Suprapubic skin (tissue), 4 donors: ENCODE measurements around the gene TTK. TPM values are rescaled to one million over a fixed set of nuclear protein-coding genes. Genes with fewer than 3 reads are reported as not detected.
"Not testable (repeated sequence)": the region's sequence is repeated elsewhere in the genome, so short reads cannot be mapped to it uniquely, and the experiment has no call there.

ENCODE experiments used
- DNase-seq, 2 donors: peaks; one replicate each; pipeline ENCODE4 v3.0.0-alpha.2; 2019; ENCODE audit warnings: low spot score in 2 of 2
- H3K27ac ChIP-seq: fragments of 200-600 bp; sonication (generic); one replicate; pipeline ENCODE4 v1.5.1; 2019
- H3K27me3 ChIP-seq: fragments of 200-600 bp; sonication (generic); one replicate; pipeline ENCODE4 v1.5.1; 2019
- H3K36me3 ChIP-seq: fragments of 200-600 bp; sonication (generic); one replicate; pipeline ENCODE4 v1.5.1; 2019
- H3K4me1 ChIP-seq: fragments of 200-600 bp; sonication (generic); one replicate; pipeline ENCODE4 v1.5.1; 2019
- H3K4me3 ChIP-seq: fragments of 200-600 bp; sonication (generic); one replicate; pipeline ENCODE4 v1.5.1; 2019; ENCODE audit warnings: mild to moderate bottlenecking
- H3K9me3 ChIP-seq: fragments of 200-600 bp; sonication (generic); one replicate; pipeline ENCODE4 v1.5.1; 2019
- CTCF ChIP-seq, 2 donors: fragments of 200-600 bp in 1 of 2; fragments of 450-650 bp in 1 of 2; sonication (generic) in 1 of 2; IDR thresholded peaks; one replicate each; pipeline ENCODE4 v1.5.1; 2016 to 2019; ENCODE audit warnings: antibody characterized with exemption in 2 of 2, mild to moderate bottlenecking in 1 of 2, moderate library complexity in 1 of 2
- EP300 ChIP-seq: sonication (generic); formaldehyde crosslinking; IDR thresholded peaks from one replicate; pipeline ENCODE4 v1.6.1; 2017; ENCODE audit warnings: antibody characterized with exemption
- POLR2A ChIP-seq, 2 donors: fragments of 450-650 bp; IDR thresholded peaks; one replicate each; pipeline ENCODE4 v1.6.1; 2017; ENCODE audit warnings: antibody characterized with exemption in 2 of 2, mild to moderate bottlenecking in 2 of 2, moderate library complexity in 2 of 2
- POLR2AphosphoS5 ChIP-seq, 3 donors: sonication (generic); formaldehyde crosslinking; IDR thresholded peaks; one replicate each; pipeline ENCODE4 v1.6.1; 2017; ENCODE audit warnings: antibody characterized with exemption in 3 of 3
- WGBS: methylation state at CpG from one replicate; pipeline ENCODE4 v1.1.5; 2018; 5-methylcytosine and 5-hydroxymethylcytosine counted together
- total RNA-seq, 4 donors: library from RNA; depleted of rRNA; stranded (reverse); fragments of >200 nt; gene quantifications; one replicate each; pipeline ENCODE4 v1.1.0, GENCODE V29; 2016

The TTK gene
- total RNA-seq, 4 donors from 2014 or later, result 2.2 to 6.1 (median 4.3) TPM

GRCh38 chr6:80020381-80021120 lies 16.1 kb downstream of the TTK start:
- WGBS, result 87% methylated on average over 7 of the region's 7 CpGs
- H3K27me3 ChIP-seq, result no peaks in the 10 kb centered on the region
- H3K27ac ChIP-seq, result no peak overlapping the region
- H3K9me3 ChIP-seq, result no peaks in the 10 kb centered on the region
- TF ChIP-seq CTCF (IDR thresholded peaks at IDR 0.05) (no peak), POLR2AphosphoS5 (IDR thresholded peaks at IDR 0.05) (no peak), EP300 (no peak)
- DNase-seq, result no peak
- no peaks in the 10 kb centered on the region for H3K36me3 ChIP-seq
- no peaks in the 10 kb centered on the region for H3K4me1 ChIP-seq
- H3K4me3 ChIP-seq, result no peak overlapping the region

- Histone ChIP-seq H3K9me3 (no peaks in the 10 kb centered on the region), H3K36me3 (no peaks in the 10 kb centered on the region), H3K27me3 (no peaks in the 10 kb centered on the region), H3K4me1 (no peaks in the 10 kb centered on the region), H3K27ac (no peak overlapping the region), H3K4me3 (no peak overlapping the region)
- WGBS, result 100% methylated on average over 3 of the region's 3 CpGs
- no peak for TF ChIP-seq EP300
- DNase-seq, result no peak
Measured at GRCh38 chr6:80021131-80021530, 16.7 kb downstream of the TTK start.

- no peaks in the 10 kb centered on the region for H3K4me1 ChIP-seq
- 89% methylated on average over 3 of the region's 3 CpGs for WGBS
- no peaks in the 10 kb centered on the region for H3K9me3 ChIP-seq
- TF ChIP-seq POLR2AphosphoS5 (IDR thresholded peaks at IDR 0.05) (no peak), EP300 (no peak), POLR2A (IDR thresholded peaks at IDR 0.05) (no peak), CTCF (IDR thresholded peaks at IDR 0.05) (no peak)
- no peak overlapping the region for H3K4me3 ChIP-seq
- DNase-seq, result no peak
- no peak overlapping the region for H3K27ac ChIP-seq
- H3K36me3 ChIP-seq, result no peaks in the 10 kb centered on the region
- no peaks in the 10 kb centered on the region for H3K27me3 ChIP-seq
Measured at GRCh38 chr6:80021591-80021990, 17.1 kb downstream of the TTK start.

- 66% methylated on average over 4 of the region's 4 CpGs for WGBS
Measured at GRCh38 chr6:80022803-80023202, 18.4 kb downstream of the TTK start.

GRCh38 chr6:80028589-80028988 lies 24.1 kb downstream of the TTK start:
- Histone ChIP-seq H3K36me3 (no peaks in the 10 kb centered on the region), H3K4me3 (no peak overlapping the region), H3K9me3 (no peaks in the 10 kb centered on the region), H3K4me1 (no peaks in the 10 kb centered on the region), H3K27me3 (no peaks in the 10 kb centered on the region), H3K27ac (no peak overlapping the region)
- 67% methylated on average over 3 of the region's 3 CpGs for WGBS
- no peak for DNase-seq
- no peak for TF ChIP-seq POLR2AphosphoS5 (IDR thresholded peaks at IDR 0.05)
- TF ChIP-seq CTCF (IDR thresholded peaks at IDR 0.05), result no peak
- TF ChIP-seq POLR2A (IDR thresholded peaks at IDR 0.05), result no peak
- TF ChIP-seq EP300, result no peak

More at GRCh38 chr6:80022803-80023202, 18.4 kb downstream of the TTK start:
- H3K9me3 ChIP-seq, result no peaks in the 10 kb centered on the region
- H3K27ac ChIP-seq, result no peak overlapping the region
- TF ChIP-seq CTCF (IDR thresholded peaks at IDR 0.05) (no peak), POLR2AphosphoS5 (IDR thresholded peaks at IDR 0.05) (no peak), EP300 (no peak), POLR2A (IDR thresholded peaks at IDR 0.05) (no peak)
- H3K4me1 ChIP-seq, result no peaks in the 10 kb centered on the region
- no peak overlapping the region for H3K4me3 ChIP-seq
- no peaks in the 10 kb centered on the region for H3K27me3 ChIP-seq
- H3K36me3 ChIP-seq, result no peaks in the 10 kb centered on the region
- no peak for DNase-seq

GRCh38 chr6:80029470-80029869 lies 25.0 kb downstream of the TTK start:
- H3K9me3 ChIP-seq, result no peaks in the 10 kb centered on the region
- no peak for TF ChIP-seq EP300
- TF ChIP-seq POLR2AphosphoS5 (IDR thresholded peaks at IDR 0.05), result no peak
- TF ChIP-seq CTCF (IDR thresholded peaks at IDR 0.05), result no peak
- TF ChIP-seq POLR2A (IDR thresholded peaks at IDR 0.05), result no peak
- no peak overlapping the region for H3K27ac ChIP-seq
- no peaks in the 10 kb centered on the region for H3K4me1 ChIP-seq
- H3K36me3 ChIP-seq, result no peaks in the 10 kb centered on the region
- WGBS, result 86% methylated on average over 3 of the region's 3 CpGs
- H3K4me3 ChIP-seq, result no peak overlapping the region
- no peak for DNase-seq
- no peaks in the 10 kb centered on the region for H3K27me3 ChIP-seq

- not testable (repeated sequence) for H3K27ac ChIP-seq, DNase-seq, H3K27me3 ChIP-seq, H3K9me3 ChIP-seq, H3K4me1 ChIP-seq, H3K36me3 ChIP-seq, H3K4me3 ChIP-seq
- WGBS, result 100% methylated on average over 3 of the region's 3 CpGs
Measured at GRCh38 chr6:80048220-80048619, 43.8 kb downstream of the TTK start.
